Hindlimb muscle (tissue), 1 donor: ENCODE data around the gene JAKMIP3. TPM values are rescaled to one million over a fixed set of nuclear protein-coding genes. Genes with fewer than 3 reads are reported as not detected.

Experiments used
- DNase-seq: peaks from one replicate; pipeline ENCODE4 v3.0.0-alpha.2; 2013
- polyA plus RNA-seq: library from polyadenylated mRNA; unstranded; fragments of 120-200 nt; gene quantifications from one replicate; pipeline ENCODE4 v1.2.1, GENCODE V29; 2013; ENCODE audit not compliant: insufficient read length

The JAKMIP3 gene
- polyA plus RNA-seq, 1 donor = 0.80 TPM

GRCh38 chr10:132112611-132113010, 46.9 kb downstream of the JAKMIP3 start:
- no peak for DNase-seq

GRCh38 chr10:132113206-132113605, 47.5 kb downstream of the JAKMIP3 start:
- DNase-seq = no peak

- no peak for DNase-seq
These were observed 48.1 kb downstream of the JAKMIP3 start for GRCh38 chr10:132113766-132114365.

- no peak for DNase-seq
These were observed 49.3 kb downstream of the JAKMIP3 start for GRCh38 chr10:132114953-132115520.

Other genes starting within 250 kb of the JAKMIP3 start
- 30.6 TPM for gene PPP2R2D, start 164.9 kb upstream of the JAKMIP3 start, polyA plus RNA-seq
- 41.0 TPM for gene BNIP3, start 84.0 kb upstream of the JAKMIP3 start, polyA plus RNA-seq
- gene DPYSL4, start 121.0 kb downstream of the JAKMIP3 start, polyA plus RNA-seq = 5.0 TPM
- gene STK32C, start 242.0 kb downstream of the JAKMIP3 start, polyA plus RNA-seq = 12.2 TPM